HG03159 (cell line): Measurements from ENCODE around the gene ACMSD.

Experiments
- ATAC-seq: cut with Tn5 transposase; IDR thresholded peaks from one replicate; pipeline ENCODE4 v1.9.1; 2021; ENCODE audit warnings: mild to moderate bottlenecking, moderate library complexity; ENCODE audit not compliant: unreplicated experiment

The ACMSD gene

DNA sequence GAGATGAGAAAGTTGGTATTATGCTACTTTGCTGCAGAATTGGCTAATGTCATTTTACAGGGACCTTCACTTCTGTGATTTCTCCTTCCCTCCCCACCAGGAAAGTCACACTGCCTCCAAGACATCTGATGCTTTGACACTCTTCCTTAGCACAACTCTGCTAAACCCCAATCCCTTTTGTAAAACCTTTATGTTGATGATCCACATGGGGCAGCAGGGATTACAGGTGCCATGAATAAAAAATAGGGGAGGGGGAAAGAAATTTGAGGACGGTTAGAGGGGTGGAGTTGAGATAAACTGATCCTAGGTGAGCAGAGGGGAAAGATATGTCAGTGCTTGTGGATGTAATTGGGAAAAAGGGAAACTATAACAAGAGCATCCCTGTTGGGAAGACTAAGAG lies 106.6 kb downstream of the ACMSD start:
- no peak for ATAC-seq

DNA sequence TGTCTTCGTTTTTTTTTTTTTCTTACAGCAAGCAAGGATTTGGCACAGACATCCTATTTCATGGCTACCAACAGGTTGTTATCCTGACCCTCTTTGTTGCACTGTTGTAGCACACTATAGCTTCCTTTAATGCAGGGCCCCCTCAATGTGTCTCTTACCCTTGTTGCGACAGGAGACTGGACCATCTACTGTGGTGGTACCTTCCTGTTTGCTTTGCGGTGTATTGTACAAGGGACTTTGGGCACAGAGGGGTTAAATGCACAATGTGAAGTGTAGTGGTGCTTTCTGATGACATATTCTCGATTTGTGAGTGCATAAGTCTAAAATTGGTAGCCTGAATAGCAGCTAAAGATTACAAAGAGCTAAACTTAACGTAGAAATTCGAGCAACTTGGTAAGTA lies 107.7 kb downstream of the ACMSD start:
- ATAC-seq, result no peak

DNA sequence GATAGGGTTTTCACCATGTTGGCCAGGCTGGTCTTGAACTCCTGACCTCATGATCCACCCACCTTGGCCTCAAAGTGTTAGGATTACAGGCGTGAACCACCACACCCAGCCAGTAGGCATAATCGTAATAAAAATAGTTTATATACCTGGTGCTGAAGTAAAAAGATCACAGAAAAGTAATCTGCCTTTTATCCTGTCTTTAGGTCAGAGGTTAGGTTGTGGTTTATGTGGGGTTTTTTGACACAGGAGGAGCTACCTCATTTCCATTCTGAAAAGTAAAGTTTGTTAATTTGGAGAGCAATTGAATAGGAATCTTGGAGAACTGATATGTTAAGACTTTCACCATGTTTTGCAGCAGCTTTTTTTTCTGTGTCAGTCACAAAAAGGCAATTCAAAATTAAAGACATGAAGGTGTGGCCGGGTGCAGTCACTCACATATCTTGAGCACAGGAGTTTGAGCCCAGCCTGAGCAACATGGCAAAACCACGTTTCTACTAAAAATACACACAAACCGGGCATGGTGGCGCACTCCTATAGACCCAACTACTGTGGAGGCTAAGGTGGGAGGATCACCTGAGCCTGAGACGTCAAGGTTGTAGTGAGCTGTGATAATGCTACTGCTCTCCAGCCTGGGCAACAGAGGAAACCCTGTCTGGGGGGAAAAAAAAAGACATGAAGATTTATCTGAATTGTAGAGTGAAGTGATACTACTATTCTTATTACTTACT lies 111.7 kb downstream of the ACMSD start:
- ATAC-seq, result no peak

DNA sequence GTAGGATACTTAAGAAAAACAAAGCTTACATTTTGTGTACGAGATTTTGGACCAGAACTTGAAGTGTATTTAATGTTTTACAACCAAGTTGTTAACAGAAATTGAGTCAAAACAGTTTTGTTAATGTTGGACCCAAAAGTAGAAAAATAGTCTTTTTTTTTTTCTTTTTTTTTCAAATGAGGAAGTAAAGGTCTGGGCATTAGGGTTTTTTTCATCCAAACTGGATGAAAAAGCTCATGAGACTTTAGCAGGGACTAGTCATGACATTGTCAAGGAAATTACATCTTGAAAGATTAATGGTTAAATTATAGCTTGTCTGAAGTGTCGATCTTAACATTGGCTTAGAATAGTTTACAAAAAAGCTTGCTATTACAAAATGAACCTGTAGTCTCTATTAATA lies 112.5 kb downstream of the ACMSD start:
- no peak for ATAC-seq
